G401.6 (cell line): ENCODE results near the gene CELF4.

Experiments used
- FAIRE-seq: peaks from 2 replicates; lab custom pipeline; 2012; peaks lifted over from hg19 to GRCh38; lab: Jason Lieb, UNC

The CELF4 gene

DNA sequence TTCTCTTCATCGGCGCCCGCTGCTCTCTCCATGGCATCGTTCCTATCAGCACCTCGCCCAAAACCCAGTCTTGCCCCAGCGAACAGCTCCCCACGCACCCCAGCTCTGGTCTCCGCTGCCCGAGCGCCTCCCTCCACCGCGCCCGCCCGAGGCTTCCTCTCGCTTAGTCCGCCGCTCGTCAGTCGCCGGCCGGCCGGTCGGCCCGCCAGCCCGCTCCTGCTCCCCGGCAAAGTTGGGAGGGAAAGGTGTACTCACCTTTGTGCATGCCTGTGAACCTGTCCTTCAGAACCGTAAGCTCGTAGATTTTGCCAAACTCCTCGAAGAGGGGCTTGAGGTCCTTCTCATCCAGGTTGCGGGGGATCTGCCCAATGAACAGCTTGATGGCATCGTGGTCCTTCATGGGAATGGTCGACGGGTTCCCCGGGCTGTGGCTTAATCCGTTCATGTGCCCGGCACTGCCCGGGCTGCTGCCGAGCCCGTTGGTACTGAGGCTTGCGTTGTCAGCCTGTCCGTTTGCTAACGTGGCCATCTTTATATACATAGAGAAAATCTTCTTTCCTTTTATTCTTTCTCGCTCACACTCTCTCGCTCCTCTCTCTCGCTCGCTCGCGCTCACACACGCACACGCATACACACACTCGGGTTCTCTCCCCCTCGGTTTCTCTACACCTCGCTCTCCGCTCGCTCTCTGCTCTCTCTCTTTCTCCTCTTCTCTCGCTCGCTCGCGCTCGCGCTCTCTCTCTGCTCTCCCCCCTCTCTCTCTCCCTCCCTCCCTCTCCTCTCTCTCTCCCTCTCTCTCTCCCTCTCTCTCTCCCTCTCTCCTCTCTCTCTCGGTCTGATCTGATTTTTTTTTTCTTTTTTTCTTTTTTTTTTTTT, at the start of gene CELF4:
Gene CELF4 (minus strand): TSS at position 698 of the 876 bp plus-strand sequence.
- FAIRE-seq: no peak

- FAIRE-seq: no peak
Measured at GRCh38 chr18:37613253-37613565, 47.6 kb upstream of the CELF4 start.

- no peak for FAIRE-seq
Measured at GRCh38 chr18:37612524-37613252, 47.1 kb upstream of the CELF4 start.

DNA sequence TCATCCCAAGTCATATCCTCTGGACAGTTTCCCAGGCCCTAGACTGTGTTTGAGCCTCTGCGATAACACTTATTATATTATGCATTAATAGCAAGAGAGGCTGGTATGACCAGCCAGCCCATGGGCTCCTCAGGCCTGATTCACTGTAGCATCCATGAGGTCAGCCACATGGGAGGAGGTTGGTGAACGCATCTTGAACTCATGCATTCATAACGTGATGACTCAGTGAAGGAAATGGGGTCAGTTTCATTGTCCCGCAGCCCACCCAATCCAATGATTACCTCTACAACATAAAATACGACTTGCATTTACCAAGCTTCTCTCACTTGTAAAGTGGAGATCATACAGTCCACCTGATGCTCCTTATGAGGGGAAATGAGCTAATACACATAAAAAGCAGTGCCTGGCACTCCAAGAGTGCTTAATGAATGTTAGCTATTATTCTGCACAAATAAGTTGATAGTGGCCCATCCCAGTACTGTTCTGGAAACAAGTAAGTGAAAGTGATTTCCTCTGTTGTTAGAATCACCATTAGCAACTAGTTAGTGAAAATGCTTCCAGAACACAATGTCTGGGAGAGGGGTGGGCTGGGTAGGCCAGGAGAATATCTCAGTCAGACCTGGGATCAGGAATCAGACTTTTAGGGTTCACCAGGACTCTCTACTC, 46.1 kb upstream of the CELF4 start:
- FAIRE-seq: no peak

DNA sequence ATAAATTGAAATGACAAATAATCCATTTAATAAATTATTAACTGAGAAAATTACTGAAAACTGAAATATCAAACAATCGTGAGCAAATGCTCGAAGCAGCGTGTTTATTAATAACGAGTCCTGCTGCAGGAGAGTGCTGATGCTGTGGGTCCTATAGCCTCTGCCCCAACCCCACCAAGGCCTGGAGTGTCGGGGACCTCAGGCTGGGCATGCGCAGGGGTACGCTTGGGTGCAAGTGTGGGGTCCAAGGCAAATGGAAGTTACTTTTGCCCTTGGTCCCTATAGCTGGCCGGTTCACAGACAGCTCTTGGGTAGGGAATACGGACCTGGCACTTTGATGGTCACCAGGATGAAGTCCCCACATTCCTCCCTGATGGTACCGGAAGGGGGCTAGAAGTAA, 43.3 kb upstream of the CELF4 start:
- FAIRE-seq: no peak

DNA sequence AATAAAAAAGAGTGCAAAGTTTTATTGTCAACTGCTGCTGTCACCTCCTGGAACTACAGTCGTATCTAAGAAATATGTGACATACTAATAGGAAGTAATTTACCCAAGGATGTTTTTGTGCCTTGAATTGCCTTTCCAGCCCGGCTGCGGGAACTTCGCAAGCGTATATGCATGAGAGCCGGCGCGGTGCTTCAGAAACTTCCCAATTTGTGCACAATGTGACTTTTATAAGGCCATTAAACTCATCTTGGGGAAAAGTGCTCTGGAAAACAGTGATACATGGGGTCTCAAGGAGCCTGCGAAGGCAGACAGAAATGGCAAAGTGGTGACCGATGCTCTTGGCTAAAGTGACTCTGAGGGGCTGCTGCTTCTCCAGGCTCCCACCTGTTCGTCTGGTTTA, 41.7 kb upstream of the CELF4 start:
- no peak for FAIRE-seq

DNA sequence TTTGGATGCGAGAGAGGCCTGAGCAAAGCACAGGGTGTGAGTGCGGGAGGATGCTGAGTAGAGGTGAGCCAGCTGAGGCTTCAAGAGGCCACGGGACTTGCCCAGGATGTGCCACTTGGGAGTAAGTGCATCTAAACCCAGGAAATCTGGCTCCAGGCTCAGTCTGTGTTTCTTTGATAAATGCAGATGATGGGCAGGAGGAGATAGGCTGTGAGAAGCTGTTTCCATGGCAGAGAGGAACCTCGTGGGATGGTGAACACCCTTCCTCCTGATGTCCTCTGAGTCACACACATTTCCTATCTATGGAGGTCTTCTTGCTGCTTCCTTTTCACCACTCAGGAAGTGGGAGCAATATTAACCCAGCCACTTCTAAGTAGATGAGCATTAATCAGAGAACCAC, 38.4 kb upstream of the CELF4 start:
- no peak for FAIRE-seq

DNA sequence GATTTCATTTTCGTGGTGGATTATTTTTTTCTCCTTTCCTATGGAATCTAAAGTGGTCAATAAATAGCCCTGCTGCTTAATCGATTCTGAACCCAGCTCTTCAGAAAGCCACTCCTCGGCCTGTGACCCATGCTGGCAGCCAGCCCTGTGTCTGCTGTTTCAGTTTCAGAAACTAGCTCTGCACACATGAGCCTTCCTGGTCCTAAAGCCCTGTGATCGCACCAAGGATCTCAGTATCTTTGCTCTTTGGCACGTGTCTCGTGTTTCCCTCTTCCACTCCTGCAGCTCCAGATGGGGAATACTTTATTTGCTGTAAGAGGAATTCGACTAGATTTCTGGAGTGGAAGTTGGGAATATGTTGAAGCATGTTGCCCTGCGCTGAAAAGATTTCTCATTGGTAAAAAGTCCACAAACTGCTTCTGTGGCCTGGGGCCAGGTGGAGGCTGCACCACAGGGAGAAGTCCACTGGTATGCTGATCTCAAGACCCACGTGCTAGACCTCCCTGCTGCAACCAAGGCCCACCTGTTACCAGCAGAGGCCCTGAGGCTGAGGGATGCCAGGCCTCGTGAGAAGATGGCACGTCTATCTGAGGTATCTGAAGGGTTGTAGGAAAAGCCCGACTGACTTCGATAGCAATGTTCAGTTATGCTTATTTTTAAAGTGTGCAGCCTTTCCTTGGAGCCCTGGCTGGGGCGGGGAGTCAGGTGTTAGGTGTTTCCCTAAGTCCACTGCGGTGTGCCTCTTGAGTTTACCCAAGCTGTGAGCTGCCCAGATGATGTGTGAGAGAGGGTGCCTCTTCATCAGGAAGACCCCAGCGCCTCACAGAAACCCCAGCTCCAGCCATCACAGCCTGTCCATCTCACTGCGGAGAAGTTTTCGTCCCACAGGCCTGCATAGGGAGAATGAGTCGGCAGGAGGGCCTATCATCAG, 33.6 kb upstream of the CELF4 start:
- no peak for FAIRE-seq

- no peak for FAIRE-seq
Measured at GRCh38 chr18:37598396-37598795, 32.8 kb upstream of the CELF4 start.

DNA sequence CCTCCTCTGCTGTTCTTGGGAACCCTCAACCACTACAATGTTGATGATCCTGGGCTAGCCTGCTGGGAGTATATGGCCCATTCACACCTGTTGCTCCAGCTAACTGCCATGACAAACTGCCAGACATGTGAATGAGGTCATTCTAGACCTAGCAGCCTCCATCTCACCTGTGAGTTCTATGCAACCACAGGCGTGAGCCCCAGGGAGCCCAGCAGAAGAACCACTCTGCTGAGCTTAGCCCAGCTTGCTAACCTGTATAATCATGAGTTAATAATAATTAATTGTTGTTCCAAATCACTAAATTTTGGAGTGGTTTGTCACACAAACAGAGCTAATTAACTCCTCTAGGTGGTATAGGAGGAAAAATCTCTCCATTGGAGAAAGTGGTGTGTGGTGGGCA, 24.7 kb upstream of the CELF4 start:
- no peak for FAIRE-seq

DNA sequence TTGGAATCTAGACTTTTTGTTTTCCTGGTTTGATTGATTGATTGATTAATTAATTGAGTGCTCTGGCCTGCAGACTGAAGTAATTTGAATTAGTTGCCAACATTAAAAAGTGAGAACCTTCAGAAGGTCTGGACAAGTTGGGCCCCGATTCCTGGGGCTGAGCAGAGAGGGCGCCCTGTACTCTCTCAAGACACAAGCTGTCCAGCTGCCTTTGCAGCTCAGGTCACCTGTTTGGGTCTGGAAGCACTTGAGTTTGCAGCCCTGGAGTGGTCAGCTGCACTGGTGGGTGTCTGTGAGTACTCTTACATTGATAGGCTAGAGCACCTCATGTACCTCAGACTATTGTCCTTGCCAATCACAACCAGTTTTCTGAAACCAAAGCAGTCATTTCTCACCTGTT, 22.7 kb upstream of the CELF4 start:
- no peak for FAIRE-seq

GRCh38 chr18:37586656-37587225, 21.1 kb upstream of the CELF4 start:
- no peak for FAIRE-seq

DNA sequence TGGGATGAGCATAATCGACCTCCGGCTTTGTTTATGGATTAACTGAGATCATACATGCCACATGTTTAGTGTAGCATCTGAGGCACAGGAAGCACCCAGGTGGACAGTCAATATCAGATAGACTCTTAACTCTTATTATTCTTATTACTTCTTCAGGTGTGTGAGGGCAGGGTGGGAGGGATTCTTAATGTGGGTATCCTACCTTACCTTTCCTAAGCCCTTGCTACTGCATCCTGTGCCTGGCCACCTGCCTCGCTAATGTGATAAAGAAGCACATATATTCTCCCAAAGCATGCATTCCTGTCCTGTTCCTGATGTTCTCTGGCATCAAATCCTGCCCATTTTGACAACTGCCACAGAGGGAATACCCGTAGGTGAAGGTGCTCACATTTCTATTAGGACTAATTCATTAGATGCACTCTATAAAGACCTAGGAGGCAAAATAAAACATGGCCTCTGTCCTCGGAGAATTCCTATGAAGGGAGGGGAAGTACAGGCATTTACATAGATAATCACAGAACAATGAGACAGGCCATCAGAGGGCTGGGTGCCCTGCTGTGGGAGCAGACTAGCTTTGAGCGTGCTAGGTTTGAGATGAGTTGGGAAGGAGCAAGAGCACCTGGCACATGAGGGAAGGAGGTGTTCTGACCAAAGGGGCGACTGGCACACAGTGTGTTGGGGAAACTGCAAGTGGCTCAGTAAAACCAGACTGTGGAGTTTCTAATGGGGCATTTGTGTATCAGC, 19.5 kb upstream of the CELF4 start:
- FAIRE-seq: no peak

DNA sequence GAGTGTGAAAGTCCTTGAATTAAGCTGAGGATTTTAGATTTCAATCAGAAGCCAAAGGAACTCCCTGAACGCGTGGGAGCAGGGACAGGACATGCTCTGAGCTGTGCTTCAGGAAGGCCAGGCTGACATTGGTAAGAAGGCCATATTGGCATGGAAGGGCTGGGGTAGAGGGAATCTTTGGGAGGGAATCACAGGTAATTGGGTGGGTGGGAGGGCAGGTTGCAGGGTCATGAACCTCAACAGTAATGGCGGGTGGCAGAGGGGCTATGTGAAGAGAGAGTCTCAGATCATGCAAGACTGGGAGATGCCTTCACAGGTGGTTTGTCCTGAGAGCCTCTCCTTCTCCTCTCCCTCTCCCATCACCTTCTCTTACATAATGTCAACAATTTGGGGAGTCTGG, 18.6 kb upstream of the CELF4 start:
- FAIRE-seq: no peak

DNA sequence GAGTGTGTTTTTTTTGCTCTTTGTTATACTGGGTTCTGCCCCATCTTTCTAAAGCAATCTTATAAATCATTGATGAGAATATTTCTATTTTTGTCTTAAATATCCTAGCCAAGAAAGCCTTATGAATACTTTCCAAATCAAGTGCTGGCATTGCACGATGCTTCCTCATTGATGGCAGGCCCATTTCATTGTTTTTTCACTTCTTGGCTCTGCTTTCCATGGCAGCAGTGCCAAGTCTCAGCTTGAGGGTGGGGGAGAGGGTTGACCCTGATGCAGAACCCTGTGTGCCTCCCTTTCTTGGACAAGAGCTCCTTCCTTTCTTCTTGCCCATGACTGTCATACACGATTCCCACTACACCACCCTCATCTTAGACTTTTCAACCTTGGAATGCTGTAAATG, 16.7 kb upstream of the CELF4 start:
- FAIRE-seq: no peak

- FAIRE-seq: no peak
Measured at GRCh38 chr18:37578886-37579513, 13.4 kb upstream of the CELF4 start.

DNA sequence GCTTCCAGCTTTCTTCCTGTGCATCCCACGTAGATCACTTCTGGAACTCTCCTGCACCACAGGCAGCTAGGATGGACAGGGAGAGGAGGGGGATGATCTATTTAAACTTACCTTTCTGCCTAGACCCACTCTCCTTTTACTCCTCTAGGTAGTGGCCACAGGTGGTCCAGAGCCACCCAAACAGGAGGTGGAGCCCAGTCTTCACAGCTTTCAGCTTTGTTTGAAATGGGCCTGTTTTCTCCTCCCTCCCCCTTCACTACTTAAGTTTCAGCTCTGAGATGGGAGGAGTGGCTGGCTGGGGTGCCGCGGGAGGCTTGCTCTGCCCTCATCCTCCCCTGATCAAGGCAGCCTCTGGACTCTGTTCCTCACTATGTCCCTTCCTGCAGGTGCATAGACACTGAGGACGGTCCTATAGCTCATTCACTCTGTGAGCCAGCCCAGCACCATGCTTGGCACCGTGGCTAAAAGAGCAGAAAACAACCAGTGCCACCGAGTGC, 12.6 kb upstream of the CELF4 start:
- FAIRE-seq: no peak

- no peak for FAIRE-seq
Measured at GRCh38 chr18:37577051-37577611, 11.5 kb upstream of the CELF4 start.

- FAIRE-seq: no peak
Measured at GRCh38 chr18:37575646-37576045, 10.0 kb upstream of the CELF4 start.

DNA sequence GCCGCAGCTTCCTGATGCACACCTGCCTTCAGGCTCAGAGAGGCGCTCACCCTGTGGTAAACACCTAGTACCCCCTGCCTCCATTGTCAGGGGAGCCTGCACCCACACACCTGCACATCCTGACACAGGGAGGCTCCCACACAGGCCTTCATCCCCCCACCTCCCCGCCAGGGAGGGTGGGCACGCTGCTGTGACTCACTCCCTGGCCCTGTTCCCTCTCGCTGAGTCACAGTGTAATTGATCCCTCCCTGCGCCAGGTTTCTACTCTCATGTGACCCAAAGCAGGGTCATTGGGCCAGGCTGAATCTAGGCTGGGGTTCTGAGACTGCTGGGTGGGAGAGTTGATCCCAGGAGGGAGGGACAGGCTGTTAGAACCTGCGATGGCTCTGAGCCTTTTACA, 8.5 kb upstream of the CELF4 start:
- FAIRE-seq: no peak
